Left lung (tissue), 10 donors: ENCODE results near the gene ARMS2. TPM values are rescaled to one million over a fixed set of nuclear protein-coding genes. Genes with fewer than 3 reads are reported as not detected.

Experiments used
- ATAC-seq: fragments of 200-7000 bp; cut with Tn5 transposase; one replicate; pipeline ENCODE4 v1.9.1; 2020; ENCODE audit warnings: moderate library complexity
- DNase-seq, 4 donors: peaks; one replicate each; pipeline ENCODE4 v3.0.0-alpha.2; 2013 to 2020
- H3K27ac ChIP-seq, 2 donors: fragments of 200-600 bp; sonication (generic) in 1 of 2; one replicate each; pipeline versions ENCODE4 v1.5.0 to v1.8.0; 2020 to 2021
- H3K27me3 ChIP-seq, 2 donors: fragments of 200-600 bp; sonication (generic) in 1 of 2; one replicate each; pipeline versions ENCODE4 v1.5.0 to v1.8.0; 2020 to 2021
- H3K36me3 ChIP-seq, 2 donors: fragments of 200-600 bp; sonication (generic) in 1 of 2; one replicate each; pipeline versions ENCODE4 v1.5.0 to v1.8.0; 2020 to 2021
- H3K4me1 ChIP-seq, 2 donors: fragments of 200-600 bp; one replicate each; pipeline ENCODE4 v1.8.0; 2021
- H3K4me3 ChIP-seq, 2 donors: fragments of 200-600 bp; sonication (generic) in 1 of 2; one replicate each; pipeline versions ENCODE4 v1.5.0 to v1.8.0; 2020 to 2021; ENCODE audit warnings: mild to moderate bottlenecking in 1 of 2
- H3K9me3 ChIP-seq, 2 donors: fragments of 200-600 bp; sonication (generic) in 1 of 2; one replicate each; pipeline versions ENCODE4 v1.5.0 to v1.8.0; 2020 to 2021
- CTCF ChIP-seq, 2 donors: fragments of 200-600 bp; sonication (generic) in 1 of 2; IDR thresholded peaks; one replicate each; pipeline versions ENCODE4 v1.5.0 to v1.8.0; 2021; ENCODE audit warnings: antibody characterized with exemption in 2 of 2
- intact Hi-C, 2 donors: fragments of 100-400 bp; cut with DNase I; formaldehyde crosslinking; loops; one replicate each; pipeline versions ENCODE4 v1.11.2 to v1.14.2; 2022
- polyA plus RNA-seq, 6 donors: library from polyadenylated mRNA; unstranded; fragments of 120-200 nt; gene quantifications; one replicate each; pipeline ENCODE4 v1.2.1, GENCODE V29; 2013; ENCODE audit not compliant: insufficient read length in 6 of 6
- total RNA-seq, 2 donors: library from RNA; stranded (reverse); fragmentation: NEBNext Ultra II Directional; extraction: Animal tissue kit (Norgen Biotek cat#: 25700); gene quantifications; one replicate each; pipeline ENCODE4 v1.2.1, GENCODE V29; 2021
- donor health status: DM: no; HTN: yes; CAD: no.
- donor health status: DM: no; HTN: no; CAD: no.

ARMS2 gene
- total and polyA plus RNA-seq, 8 donors = 0.24 TPM; not detected in 7

- intact Hi-C loops = no loop called here
- Histone ChIP-seq H3K27me3 (no peaks in the 10 kb centered on the region), H3K9me3 (no peaks in the 10 kb centered on the region), H3K27ac (no peak overlapping the region), H3K36me3 (no peaks in the 10 kb centered on the region), H3K4me3 (no peak overlapping the region), H3K4me1 (peaks cover 12 to 15% of the 10 kb centered on the region in 2 donors)
- TF ChIP-seq CTCF (IDR thresholded peaks at IDR 0.05) = no peak
- DNase-seq = no peak
- ATAC-seq = no peak
Observed at GRCh38 chr10:122493761-122494160, 39.3 kb downstream of the ARMS2 start.

- Histone ChIP-seq H3K27me3 (no peaks in the 10 kb centered on the region), H3K36me3 (no peaks in the 10 kb centered on the region), H3K4me1 (peaks cover 12 to 15% of the 10 kb centered on the region in 2 donors), H3K27ac (no peak overlapping the region), H3K4me3 (no peak overlapping the region), H3K9me3 (no peaks in the 10 kb centered on the region)
- TF ChIP-seq CTCF (IDR thresholded peaks at IDR 0.05) = no peak
- DNase-seq = no peak
- no peak for ATAC-seq
- intact Hi-C loops = no loop called here
Observed at GRCh38 chr10:122494173-122494820, 39.8 kb downstream of the ARMS2 start.

GRCh38 chr10:122494833-122495232, 40.4 kb downstream of the ARMS2 start:
- intact Hi-C loops = no loop called here
- ATAC-seq = peak; percentile 10

GRCh38 chr10:122495406-122496340, 41.2 kb downstream of the ARMS2 start:
- H3K36me3 ChIP-seq = no peaks in the 10 kb centered on the region
- intact Hi-C loops = no loop called here
- peak in 2 of 4 donors; percentile 59 to 68 for DNase-seq
- H3K4me1 ChIP-seq = peaks cover 12 to 15% of the 10 kb centered on the region in 2 donors
- H3K27me3 ChIP-seq = no peaks in the 10 kb centered on the region
- H3K4me3 ChIP-seq = no peak overlapping the region
- H3K27ac ChIP-seq = peak overlapping the region; percentile 11 to 19
- ATAC-seq = peak; percentile 67
- TF ChIP-seq CTCF (IDR thresholded peaks at IDR 0.05) = no peak
- H3K9me3 ChIP-seq = no peaks in the 10 kb centered on the region

More at GRCh38 chr10:122494833-122495232, 40.4 kb downstream of the ARMS2 start:
- no peaks in the 10 kb centered on the region for H3K27me3 ChIP-seq
- no peak for TF ChIP-seq CTCF (IDR thresholded peaks at IDR 0.05)
- H3K36me3 ChIP-seq = no peaks in the 10 kb centered on the region
- peaks cover 12 to 15% of the 10 kb centered on the region in 2 donors for H3K4me1 ChIP-seq
- H3K4me3 ChIP-seq = no peak overlapping the region
- no peaks in the 10 kb centered on the region for H3K9me3 ChIP-seq
- H3K27ac ChIP-seq = no peak overlapping the region
- no peak for DNase-seq

GRCh38 chr10:122497241-122497640, 42.8 kb downstream of the ARMS2 start:
- intact Hi-C loops = no loop called here
- no peak for TF ChIP-seq CTCF (IDR thresholded peaks at IDR 0.05)
- ATAC-seq (no peak), DNase-seq (no peak)
- Histone ChIP-seq H3K4me1 (peaks cover 12 to 15% of the 10 kb centered on the region in 2 donors), H3K27me3 (no peaks in the 10 kb centered on the region), H3K9me3 (no peaks in the 10 kb centered on the region), H3K27ac (no peak overlapping the region), H3K36me3 (no peaks in the 10 kb centered on the region), H3K4me3 (no peak overlapping the region)
